HEK293 (cell line): ENCODE data around the gene SENP1.

Source experiments
- MEIS1 ChIP-seq: sonication (generic); formaldehyde crosslinking; IDR thresholded peaks from 2 replicates; pipeline ENCODE4 v1.8.1; 2022; ENCODE audit warnings: missing genetic modification reagents, mild to moderate bottlenecking, borderline replicate concordance
- SALL2 ChIP-seq: fragments of 450-650 bp; formaldehyde crosslinking; IDR thresholded peaks from 2 replicates; pipeline ENCODE4 v1.5.0; 2017; ENCODE audit warnings: missing biosample characterization, mild to moderate bottlenecking, missing genetic modification characterization, borderline replicate concordance
- ZFP3 ChIP-seq: fragments of 450-650 bp; formaldehyde crosslinking; IDR thresholded peaks from 2 replicates; pipeline ENCODE4 v1.5.1; 2016; ENCODE audit warnings: low read depth, missing biosample characterization, missing genetic modification characterization

DNA sequence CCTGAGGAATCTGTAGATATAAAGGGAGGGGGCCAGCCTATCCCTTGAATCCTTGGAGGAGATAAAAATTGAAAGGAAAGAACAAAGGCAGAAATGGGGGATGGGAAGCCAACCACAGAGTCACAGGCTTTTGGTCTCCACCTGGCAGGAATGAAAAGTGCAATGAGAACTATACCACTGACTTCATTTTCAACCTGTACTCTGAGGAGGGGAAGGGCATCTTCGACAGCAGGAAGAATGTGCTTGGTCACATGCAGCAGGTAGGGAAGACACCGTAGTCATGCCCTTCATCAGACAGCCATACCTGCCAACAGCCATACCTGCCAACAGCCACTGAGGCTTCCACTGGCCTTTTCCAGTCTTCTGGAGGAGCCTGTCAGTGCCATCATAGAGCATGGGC, 38.0 kb upstream of the SENP1 start:
- TF ChIP-seq SALL2 (tag by site-specific recombination) (no peak), ZFP3 (tag by site-specific recombination) (no peak), MEIS1 (no peak)
